Vagina (tissue), 2 donors: ENCODE measurements around the gene ECHDC3.

Experiments used
- POLR2A ChIP-seq, 2 donors: fragments of 450-650 bp; IDR thresholded peaks; one replicate each; pipeline ENCODE4 v1.6.1; 2017; ENCODE audit warnings: antibody characterized with exemption in 2 of 2, mild to moderate bottlenecking in 2 of 2, moderate library complexity in 2 of 2
- POLR2AphosphoS5 ChIP-seq, 2 donors: sonication (generic); formaldehyde crosslinking; IDR thresholded peaks; one replicate each; pipeline ENCODE4 v1.9.0; 2017; ENCODE audit warnings: antibody characterized with exemption in 2 of 2, mild to moderate bottlenecking in 2 of 2, low read depth in 1 of 2; ENCODE audit not compliant: insufficient read depth in 1 of 2
- TF ChIP-seq, protein P1 (sequence below), 3 experiments: fragments of 450-650 bp in 2 of 3; fragments of 200-600 bp in 1 of 3; sonication (generic) in 1 of 3; IDR thresholded peaks; one replicate each; pipeline ENCODE4 v1.5.1; 2017 to 2019; ENCODE audit warnings: antibody characterized with exemption in 3 of 3, mild to moderate bottlenecking in 2 of 3, moderate library complexity in 2 of 3

DNA sequence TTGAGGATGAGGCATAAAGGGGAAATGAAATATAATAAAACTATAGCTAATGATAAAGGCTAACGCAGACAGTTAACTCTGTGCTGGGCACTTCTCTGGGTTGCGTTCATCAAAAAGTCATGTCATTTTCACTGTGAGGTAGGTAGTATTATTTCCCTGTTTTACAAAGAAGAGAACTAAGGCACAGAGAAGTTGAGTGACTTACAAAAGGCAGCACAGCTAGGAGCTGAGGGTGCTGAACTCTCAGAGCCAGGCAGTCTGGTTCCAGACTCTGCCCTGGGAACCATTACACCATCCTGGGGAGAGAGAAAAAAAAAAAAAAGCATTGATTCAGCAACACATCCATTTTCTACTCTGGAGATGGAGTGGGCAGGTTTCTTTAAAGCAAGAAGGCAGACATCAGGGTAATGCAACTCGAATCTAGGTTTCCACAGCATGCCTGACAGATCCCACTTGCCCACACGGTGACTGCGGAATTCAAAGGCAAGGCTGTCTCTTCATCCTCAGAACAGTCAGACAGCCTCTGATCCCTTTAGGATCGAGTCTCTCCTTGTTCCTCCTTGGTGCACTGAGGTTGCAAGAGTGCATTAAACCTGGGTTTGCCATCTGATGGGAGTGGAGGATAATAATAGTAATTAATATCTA lies 40.6 kb upstream of the ECHDC3 start:
- TF ChIP-seq, protein P1, sequence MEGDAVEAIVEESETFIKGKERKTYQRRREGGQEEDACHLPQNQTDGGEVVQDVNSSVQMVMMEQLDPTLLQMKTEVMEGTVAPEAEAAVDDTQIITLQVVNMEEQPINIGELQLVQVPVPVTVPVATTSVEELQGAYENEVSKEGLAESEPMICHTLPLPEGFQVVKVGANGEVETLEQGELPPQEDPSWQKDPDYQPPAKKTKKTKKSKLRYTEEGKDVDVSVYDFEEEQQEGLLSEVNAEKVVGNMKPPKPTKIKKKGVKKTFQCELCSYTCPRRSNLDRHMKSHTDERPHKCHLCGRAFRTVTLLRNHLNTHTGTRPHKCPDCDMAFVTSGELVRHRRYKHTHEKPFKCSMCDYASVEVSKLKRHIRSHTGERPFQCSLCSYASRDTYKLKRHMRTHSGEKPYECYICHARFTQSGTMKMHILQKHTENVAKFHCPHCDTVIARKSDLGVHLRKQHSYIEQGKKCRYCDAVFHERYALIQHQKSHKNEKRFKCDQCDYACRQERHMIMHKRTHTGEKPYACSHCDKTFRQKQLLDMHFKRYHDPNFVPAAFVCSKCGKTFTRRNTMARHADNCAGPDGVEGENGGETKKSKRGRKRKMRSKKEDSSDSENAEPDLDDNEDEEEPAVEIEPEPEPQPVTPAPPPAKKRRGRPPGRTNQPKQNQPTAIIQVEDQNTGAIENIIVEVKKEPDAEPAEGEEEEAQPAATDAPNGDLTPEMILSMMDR (IDR thresholded peaks at IDR 0.05) = no peak
- TF ChIP-seq POLR2AphosphoS5 (IDR thresholded peaks at IDR 0.05; ENCODE audit: insufficient read depth in 1 of 2, low read depth in 1 of 2) (no peak), POLR2A (IDR thresholded peaks at IDR 0.05) (no peak)
